Mesothelial cell of epicardium (in vitro differentiated cells): ENCODE measurements around the gene IRF2BP2. TPM values are rescaled to one million over a fixed set of nuclear protein-coding genes. Genes with fewer than 3 reads are reported as not detected.
A peak's percentile ranks its signal among the peaks of the same experiment; 100 is the strongest.

Experiments used
- DNase-seq, 2 experiments: peaks; one replicate each; pipeline ENCODE4 v3.0.0; 2021; ENCODE audit warnings: low spot score in 2 of 2; ENCODE audit not compliant: unreplicated experiment in 2 of 2
- H3K27ac Mint-ChIP-seq: 2 replicates; pipeline ENCODE4 v1.8.0; 2021; ENCODE audit warnings: mixed read lengths
- H3K27me3 Mint-ChIP-seq: 2 replicates; pipeline ENCODE4 v1.8.0; 2021; ENCODE audit warnings: low read depth, mixed read lengths
- H3K36me3 Mint-ChIP-seq: 2 replicates; pipeline ENCODE4 v1.8.0; 2021; ENCODE audit warnings: mixed read lengths
- H3K4me1 Mint-ChIP-seq: 2 replicates; pipeline ENCODE4 v1.8.0; 2021; ENCODE audit warnings: mixed read lengths
- H3K4me3 Mint-ChIP-seq: 2 replicates; pipeline ENCODE4 v1.8.0; 2021; ENCODE audit warnings: mild to moderate bottlenecking, moderate library complexity, mixed read lengths
- H3K9me3 Mint-ChIP-seq: 2 replicates; pipeline ENCODE4 v1.8.0; 2021; ENCODE audit warnings: mixed read lengths
- total RNA-seq: library from RNA; stranded (reverse); gene quantifications from 3 replicates; pipeline ENCODE4 v1.2.1, GENCODE V29; 2021
- TF ChIP-seq, protein P1 (sequence below): fragments of 200-600 bp; sonication (generic); IDR thresholded peaks from one replicate; pipeline ENCODE4 v1.5.0; 2021; ENCODE audit warnings: antibody characterized with exemption; ENCODE audit not compliant: unreplicated experiment

Gene IRF2BP2
- total RNA-seq, 1 donor from 2014 or later: 130 TPM

DNA sequence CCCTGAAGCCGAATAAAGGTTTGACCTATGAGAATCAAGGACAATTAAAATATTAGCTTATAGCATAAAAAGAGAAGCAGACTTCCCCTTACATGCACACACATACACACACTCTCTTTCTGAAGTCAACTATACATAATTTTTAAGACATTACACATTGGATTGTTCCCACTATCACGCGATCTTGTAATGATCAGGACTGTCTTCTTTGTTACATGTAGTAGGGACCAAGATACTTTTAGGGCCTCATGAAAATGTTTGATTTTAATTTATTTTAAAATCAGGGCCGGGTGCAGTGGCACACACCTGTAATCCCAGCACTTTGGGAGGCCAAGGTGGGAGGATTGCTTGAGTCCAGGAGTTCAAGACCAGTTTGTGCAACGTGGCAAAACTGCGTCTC lies 16.4 kb upstream of the IRF2BP2 start:
- H3K9me3 Mint-ChIP-seq: no peaks in the 10 kb centered on the region
- DNase-seq: no peak
- no peaks in the 10 kb centered on the region for H3K27me3 Mint-ChIP-seq
- H3K4me1 Mint-ChIP-seq: peaks cover 48% of the 10 kb centered on the region
- no peak overlapping the region for H3K27ac Mint-ChIP-seq
- TF ChIP-seq, protein P1, sequence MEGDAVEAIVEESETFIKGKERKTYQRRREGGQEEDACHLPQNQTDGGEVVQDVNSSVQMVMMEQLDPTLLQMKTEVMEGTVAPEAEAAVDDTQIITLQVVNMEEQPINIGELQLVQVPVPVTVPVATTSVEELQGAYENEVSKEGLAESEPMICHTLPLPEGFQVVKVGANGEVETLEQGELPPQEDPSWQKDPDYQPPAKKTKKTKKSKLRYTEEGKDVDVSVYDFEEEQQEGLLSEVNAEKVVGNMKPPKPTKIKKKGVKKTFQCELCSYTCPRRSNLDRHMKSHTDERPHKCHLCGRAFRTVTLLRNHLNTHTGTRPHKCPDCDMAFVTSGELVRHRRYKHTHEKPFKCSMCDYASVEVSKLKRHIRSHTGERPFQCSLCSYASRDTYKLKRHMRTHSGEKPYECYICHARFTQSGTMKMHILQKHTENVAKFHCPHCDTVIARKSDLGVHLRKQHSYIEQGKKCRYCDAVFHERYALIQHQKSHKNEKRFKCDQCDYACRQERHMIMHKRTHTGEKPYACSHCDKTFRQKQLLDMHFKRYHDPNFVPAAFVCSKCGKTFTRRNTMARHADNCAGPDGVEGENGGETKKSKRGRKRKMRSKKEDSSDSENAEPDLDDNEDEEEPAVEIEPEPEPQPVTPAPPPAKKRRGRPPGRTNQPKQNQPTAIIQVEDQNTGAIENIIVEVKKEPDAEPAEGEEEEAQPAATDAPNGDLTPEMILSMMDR: no peak
- no peak overlapping the region for H3K4me3 Mint-ChIP-seq
- no peaks in the 10 kb centered on the region for H3K36me3 Mint-ChIP-seq

GRCh38 chr1:234624724-234625117 lies 14.7 kb upstream of the IRF2BP2 start:
- Mint-ChIP-seq H3K27me3 (no peaks in the 10 kb centered on the region), H3K4me3 (no peak overlapping the region), H3K4me1 (peaks cover 61% of the 10 kb centered on the region), H3K9me3 (no peaks in the 10 kb centered on the region), H3K27ac (peak overlapping the region; percentile 47), H3K36me3 (no peaks in the 10 kb centered on the region)
- DNase-seq: no peak
- TF ChIP-seq, protein P1: no peak

- H3K4me3 Mint-ChIP-seq: peak overlapping the region; percentile 0
- H3K4me1 Mint-ChIP-seq: peaks cover 75% of the 10 kb centered on the region
- DNase-seq: peak; percentile 40 to 66
- peak overlapping the region; percentile 97 for H3K27ac Mint-ChIP-seq
- no peaks in the 10 kb centered on the region for H3K9me3 Mint-ChIP-seq
- TF ChIP-seq, protein P1: no peak
- H3K36me3 Mint-ChIP-seq: no peaks in the 10 kb centered on the region
- no peaks in the 10 kb centered on the region for H3K27me3 Mint-ChIP-seq
Observed at GRCh38 chr1:234621657-234622335, 11.8 kb upstream of the IRF2BP2 start.

DNA sequence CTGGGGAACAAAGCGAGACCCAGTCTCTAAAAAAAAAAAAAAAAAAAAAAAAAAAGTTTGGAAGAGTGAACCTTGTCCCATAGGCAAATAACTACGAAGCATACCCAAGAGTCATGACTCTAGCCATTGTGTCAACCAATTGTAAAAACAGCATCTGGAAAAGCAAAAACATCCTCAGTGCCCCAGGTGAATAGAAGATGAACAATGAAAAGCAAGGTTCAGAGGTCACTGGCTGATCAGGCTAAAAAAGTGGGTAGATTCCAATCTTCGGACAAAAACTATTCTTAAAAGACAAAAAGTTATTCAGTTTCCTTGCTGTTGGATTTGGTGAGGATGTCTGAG lies 11.1 kb upstream of the IRF2BP2 start:
- no peaks in the 10 kb centered on the region for H3K9me3 Mint-ChIP-seq
- peak overlapping the region; percentile 97 for H3K27ac Mint-ChIP-seq
- no peak overlapping the region for H3K4me3 Mint-ChIP-seq
- H3K4me1 Mint-ChIP-seq: peaks cover 82% of the 10 kb centered on the region
- no peaks in the 10 kb centered on the region for H3K36me3 Mint-ChIP-seq
- DNase-seq: no peak
- H3K27me3 Mint-ChIP-seq: no peaks in the 10 kb centered on the region
- TF ChIP-seq, protein P1: no peak

DNA sequence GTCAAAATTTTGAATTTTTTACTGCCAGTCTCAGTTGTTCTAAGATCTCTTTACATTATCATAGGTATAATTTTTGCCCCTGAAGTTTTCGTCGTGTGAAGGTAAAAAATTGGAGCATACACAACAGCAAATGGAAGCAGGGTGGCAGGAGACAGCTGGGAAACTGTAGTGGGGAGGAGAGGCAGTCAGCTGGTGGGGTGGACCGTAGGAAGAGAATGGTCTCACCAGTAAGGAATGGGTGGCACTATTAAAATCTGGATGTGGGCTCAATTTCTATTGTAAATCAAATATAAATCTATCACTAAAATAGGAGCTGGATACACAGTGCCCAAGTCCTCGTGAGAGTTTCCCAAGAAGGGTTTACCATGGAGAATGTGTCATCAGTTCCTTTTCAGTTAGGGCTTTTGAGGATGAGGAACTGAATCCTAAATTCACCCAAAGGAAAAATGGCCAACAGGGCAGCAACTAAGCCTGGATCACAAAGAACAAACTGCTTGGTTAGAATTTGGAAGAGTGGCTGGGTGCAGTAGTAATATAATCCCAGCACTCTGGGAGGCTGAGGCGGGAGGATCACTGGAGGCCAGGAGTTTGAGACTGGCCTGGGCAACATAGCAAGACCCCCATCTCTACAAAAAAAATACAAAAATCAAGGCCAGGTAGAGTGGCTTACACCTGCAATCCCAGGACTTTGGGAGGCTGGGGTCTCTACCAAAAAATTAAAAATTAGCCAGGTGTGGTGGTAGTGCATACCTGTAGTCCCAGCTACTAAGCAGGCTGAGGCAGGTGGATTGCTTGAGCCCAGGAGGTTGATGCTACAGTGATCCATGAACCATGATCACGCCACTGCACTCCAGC lies 10.5 kb upstream of the IRF2BP2 start:
- TF ChIP-seq, protein P1: no peak
- H3K4me1 Mint-ChIP-seq: peaks cover 82% of the 10 kb centered on the region
- no peaks in the 10 kb centered on the region for H3K27me3 Mint-ChIP-seq
- H3K9me3 Mint-ChIP-seq: no peaks in the 10 kb centered on the region
- H3K36me3 Mint-ChIP-seq: no peaks in the 10 kb centered on the region
- no peak overlapping the region for H3K4me3 Mint-ChIP-seq
- H3K27ac Mint-ChIP-seq: peak overlapping the region; percentile 85
- no peak for DNase-seq
